ENCODE measurements around the gene CSNK2A3.

DNA sequence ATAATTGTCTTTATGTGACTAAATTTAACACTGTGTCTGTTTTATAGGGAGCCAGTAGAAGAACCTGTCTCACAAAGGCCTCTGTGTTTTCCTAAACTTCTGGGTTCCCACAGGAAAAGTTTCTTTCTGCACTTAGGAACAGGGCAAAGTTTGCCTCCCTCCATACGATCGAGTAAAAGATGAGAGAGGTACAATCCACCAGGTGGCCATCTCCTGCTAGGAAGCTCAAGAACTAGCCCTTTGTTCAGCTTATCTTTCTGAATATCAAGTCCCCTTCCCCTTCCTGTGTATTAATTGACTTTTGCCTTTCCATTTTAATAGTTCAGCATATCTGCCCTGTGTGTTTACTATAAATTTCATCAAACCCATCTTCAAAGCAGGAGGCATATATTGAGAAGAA, 18.0 kb downstream of the CSNK2A3 start:
- TF ChIP-seq, protein P1, sequence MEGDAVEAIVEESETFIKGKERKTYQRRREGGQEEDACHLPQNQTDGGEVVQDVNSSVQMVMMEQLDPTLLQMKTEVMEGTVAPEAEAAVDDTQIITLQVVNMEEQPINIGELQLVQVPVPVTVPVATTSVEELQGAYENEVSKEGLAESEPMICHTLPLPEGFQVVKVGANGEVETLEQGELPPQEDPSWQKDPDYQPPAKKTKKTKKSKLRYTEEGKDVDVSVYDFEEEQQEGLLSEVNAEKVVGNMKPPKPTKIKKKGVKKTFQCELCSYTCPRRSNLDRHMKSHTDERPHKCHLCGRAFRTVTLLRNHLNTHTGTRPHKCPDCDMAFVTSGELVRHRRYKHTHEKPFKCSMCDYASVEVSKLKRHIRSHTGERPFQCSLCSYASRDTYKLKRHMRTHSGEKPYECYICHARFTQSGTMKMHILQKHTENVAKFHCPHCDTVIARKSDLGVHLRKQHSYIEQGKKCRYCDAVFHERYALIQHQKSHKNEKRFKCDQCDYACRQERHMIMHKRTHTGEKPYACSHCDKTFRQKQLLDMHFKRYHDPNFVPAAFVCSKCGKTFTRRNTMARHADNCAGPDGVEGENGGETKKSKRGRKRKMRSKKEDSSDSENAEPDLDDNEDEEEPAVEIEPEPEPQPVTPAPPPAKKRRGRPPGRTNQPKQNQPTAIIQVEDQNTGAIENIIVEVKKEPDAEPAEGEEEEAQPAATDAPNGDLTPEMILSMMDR (IDR thresholded peaks at IDR 0.05; ENCODE audit: insufficient read depth, low read depth, low read length), result no peak
- TF ChIP-seq EZH2 (IDR thresholded peaks at IDR 0.05; ENCODE audit: insufficient read depth, low read length), result no peak

All from astrocyte (in vitro differentiated cells and primary cell).